Measurements from ENCODE around the gene CNTNAP5. TPM values are rescaled to one million over a fixed set of nuclear protein-coding genes. Genes with fewer than 3 reads are reported as not detected.

Gene CNTNAP5
- total and polyA plus RNA-seq, 2 of the 13 experiments (the other 11 are each of a cell fraction or from before 2014, with no cell fraction given): not detected

DNA sequence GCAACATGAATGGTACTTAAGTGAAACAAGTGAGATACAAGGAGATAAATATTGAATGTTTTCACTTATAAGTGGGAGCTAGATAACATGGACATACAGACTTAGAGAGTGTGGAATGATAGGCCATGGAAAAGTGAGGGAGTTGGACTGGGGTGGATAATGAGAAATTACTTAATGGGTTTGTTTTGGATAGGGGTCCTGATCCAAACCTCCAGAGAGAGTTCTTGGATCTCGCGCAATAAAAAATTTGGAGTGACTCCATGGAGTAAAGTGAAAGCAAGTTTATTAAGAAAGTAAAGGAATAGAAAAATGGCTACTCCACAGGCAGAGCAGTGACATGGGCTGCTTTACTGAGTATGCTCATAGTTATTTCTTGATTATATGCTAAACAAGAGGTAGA is 508.9 kb downstream of the CNTNAP5 start:
- no peaks in the 10 kb centered on the region for H3K4me1 ChIP-seq (ENCODE audit: insufficient read depth, low read length)
- intact Hi-C loops (cut with micrococcal nuclease; ENCODE audit: unreplicated experiment) (no loop called here), in situ Hi-C loops (cut with HindIII; ENCODE audit: extremely low pct_ligation_motif_present, low pct_unique_long_range_greater_than_20kb) (no loop called here)
- DNase-seq (ENCODE audit: low spot score) (no peak), ATAC-seq (no peak), FAIRE-seq (no peak)
- H3K79me2 ChIP-seq (ENCODE audit: insufficient read depth, low read length): no peaks in the 10 kb centered on the region
- no peak overlapping the region for H3K4me2 ChIP-seq (ENCODE audit: low read depth, low read length)
- no peaks in the 10 kb centered on the region for H3K9me3 ChIP-seq (ENCODE audit: low read length)
- no TSS peak for BruUV-seq (replicated peaks)
- no peak overlapping the region for H2AFZ ChIP-seq (ENCODE audit: low read length)
- ChIA-PET POLR2A (no interaction called here), CTCF (ENCODE audit: low intra/inter-chr PET ratio, low total read pairs) (no interaction called here)
- no peaks in the 10 kb centered on the region for H3K36me3 ChIP-seq (replicated peaks in 1 of 2; ENCODE audit: control insufficient read depth in 1 of 2, insufficient read depth in 2 of 2, low read length in 2 of 2)
- no peak overlapping the region for H3K27ac ChIP-seq (ENCODE audit: extremely low read length, insufficient read depth, low read length)
- TF ChIP-seq, protein P1, sequence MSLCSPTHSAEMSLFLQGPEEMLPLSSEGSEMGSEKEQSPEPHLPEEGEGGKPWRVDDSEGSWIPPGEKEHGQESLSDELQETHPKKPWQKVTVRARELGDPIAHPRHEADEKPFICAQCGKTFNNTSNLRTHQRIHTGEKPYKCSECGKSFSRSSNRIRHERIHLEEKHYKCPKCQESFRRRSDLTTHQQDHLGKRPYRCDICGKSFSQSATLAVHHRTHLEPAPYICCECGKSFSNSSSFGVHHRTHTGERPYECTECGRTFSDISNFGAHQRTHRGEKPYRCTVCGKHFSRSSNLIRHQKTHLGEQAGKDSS (CRISPR knock-in tag; IDR thresholded peaks at IDR 0.05; ENCODE audit: borderline replicate concordance, low read depth): no peak
- TF ChIP-seq, protein P2, sequence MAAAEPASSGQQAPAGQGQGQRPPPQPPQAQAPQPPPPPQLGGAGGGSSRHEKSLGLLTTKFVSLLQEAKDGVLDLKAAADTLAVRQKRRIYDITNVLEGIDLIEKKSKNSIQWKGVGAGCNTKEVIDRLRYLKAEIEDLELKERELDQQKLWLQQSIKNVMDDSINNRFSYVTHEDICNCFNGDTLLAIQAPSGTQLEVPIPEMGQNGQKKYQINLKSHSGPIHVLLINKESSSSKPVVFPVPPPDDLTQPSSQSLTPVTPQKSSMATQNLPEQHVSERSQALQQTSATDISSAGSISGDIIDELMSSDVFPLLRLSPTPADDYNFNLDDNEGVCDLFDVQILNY (CRISPR knock-in tag; conservative IDR thresholded peaks at IDR 0.05): no peak
- TF ChIP-seq ZNF83 (CRISPR knock-in tag; IDR thresholded peaks at IDR 0.05; ENCODE audit: borderline replicate concordance) (no peak), CREM (IDR thresholded peaks at IDR 0.05) (no peak), CREM (CRISPR knock-in tag; IDR thresholded peaks at IDR 0.05) (no peak), STAT5B (CRISPR knock-in tag; IDR thresholded peaks at IDR 0.05) (no peak)
- TF ChIP-seq, protein P3, sequence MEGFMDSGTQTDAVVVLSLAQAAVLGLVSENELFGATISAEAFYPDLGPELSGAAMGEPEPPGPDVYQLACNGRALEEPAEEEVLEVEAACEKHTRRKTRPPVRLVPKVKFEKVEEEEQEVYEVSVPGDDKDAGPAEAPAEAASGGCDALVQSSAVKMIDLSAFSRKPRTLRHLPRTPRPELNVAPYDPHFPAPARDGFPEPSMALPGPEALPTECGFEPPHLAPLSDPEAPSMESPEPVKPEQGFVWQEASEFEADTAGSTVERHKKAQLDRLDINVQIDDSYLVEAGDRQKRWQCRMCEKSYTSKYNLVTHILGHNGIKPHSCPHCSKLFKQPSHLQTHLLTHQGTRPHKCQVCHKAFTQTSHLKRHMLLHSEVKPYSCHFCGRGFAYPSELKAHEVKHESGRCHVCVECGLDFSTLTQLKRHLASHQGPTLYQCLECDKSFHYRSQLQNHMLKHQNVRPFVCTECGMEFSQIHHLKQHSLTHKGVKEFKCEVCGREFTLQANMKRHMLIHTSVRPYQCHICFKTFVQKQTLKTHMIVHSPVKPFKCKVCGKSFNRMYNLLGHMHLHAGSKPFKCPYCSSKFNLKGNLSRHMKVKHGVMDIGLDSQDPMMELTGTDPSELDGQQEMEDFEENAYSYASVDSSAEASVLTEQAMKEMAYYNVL (CRISPR knock-in tag; IDR thresholded peaks at IDR 0.05; ENCODE audit: borderline replicate concordance): no peak
- TF ChIP-seq, protein P4, sequence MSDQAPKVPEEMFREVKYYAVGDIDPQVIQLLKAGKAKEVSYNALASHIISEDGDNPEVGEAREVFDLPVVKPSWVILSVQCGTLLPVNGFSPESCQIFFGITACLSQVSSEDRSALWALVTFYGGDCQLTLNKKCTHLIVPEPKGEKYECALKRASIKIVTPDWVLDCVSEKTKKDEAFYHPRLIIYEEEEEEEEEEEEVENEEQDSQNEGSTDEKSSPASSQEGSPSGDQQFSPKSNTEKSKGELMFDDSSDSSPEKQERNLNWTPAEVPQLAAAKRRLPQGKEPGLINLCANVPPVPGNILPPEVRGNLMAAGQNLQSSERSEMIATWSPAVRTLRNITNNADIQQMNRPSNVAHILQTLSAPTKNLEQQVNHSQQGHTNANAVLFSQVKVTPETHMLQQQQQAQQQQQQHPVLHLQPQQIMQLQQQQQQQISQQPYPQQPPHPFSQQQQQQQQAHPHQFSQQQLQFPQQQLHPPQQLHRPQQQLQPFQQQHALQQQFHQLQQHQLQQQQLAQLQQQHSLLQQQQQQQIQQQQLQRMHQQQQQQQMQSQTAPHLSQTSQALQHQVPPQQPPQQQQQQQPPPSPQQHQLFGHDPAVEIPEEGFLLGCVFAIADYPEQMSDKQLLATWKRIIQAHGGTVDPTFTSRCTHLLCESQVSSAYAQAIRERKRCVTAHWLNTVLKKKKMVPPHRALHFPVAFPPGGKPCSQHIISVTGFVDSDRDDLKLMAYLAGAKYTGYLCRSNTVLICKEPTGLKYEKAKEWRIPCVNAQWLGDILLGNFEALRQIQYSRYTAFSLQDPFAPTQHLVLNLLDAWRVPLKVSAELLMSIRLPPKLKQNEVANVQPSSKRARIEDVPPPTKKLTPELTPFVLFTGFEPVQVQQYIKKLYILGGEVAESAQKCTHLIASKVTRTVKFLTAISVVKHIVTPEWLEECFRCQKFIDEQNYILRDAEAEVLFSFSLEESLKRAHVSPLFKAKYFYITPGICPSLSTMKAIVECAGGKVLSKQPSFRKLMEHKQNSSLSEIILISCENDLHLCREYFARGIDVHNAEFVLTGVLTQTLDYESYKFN (CRISPR knock-in tag; conservative IDR thresholded peaks at IDR 0.05): no peak
- TF ChIP-seq, protein P5, sequence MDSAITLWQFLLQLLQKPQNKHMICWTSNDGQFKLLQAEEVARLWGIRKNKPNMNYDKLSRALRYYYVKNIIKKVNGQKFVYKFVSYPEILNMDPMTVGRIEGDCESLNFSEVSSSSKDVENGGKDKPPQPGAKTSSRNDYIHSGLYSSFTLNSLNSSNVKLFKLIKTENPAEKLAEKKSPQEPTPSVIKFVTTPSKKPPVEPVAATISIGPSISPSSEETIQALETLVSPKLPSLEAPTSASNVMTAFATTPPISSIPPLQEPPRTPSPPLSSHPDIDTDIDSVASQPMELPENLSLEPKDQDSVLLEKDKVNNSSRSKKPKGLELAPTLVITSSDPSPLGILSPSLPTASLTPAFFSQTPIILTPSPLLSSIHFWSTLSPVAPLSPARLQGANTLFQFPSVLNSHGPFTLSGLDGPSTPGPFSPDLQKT (CRISPR knock-in tag; IDR thresholded peaks at IDR 0.05; ENCODE audit: borderline replicate concordance): no peak
- TF ChIP-seq, protein P6, sequence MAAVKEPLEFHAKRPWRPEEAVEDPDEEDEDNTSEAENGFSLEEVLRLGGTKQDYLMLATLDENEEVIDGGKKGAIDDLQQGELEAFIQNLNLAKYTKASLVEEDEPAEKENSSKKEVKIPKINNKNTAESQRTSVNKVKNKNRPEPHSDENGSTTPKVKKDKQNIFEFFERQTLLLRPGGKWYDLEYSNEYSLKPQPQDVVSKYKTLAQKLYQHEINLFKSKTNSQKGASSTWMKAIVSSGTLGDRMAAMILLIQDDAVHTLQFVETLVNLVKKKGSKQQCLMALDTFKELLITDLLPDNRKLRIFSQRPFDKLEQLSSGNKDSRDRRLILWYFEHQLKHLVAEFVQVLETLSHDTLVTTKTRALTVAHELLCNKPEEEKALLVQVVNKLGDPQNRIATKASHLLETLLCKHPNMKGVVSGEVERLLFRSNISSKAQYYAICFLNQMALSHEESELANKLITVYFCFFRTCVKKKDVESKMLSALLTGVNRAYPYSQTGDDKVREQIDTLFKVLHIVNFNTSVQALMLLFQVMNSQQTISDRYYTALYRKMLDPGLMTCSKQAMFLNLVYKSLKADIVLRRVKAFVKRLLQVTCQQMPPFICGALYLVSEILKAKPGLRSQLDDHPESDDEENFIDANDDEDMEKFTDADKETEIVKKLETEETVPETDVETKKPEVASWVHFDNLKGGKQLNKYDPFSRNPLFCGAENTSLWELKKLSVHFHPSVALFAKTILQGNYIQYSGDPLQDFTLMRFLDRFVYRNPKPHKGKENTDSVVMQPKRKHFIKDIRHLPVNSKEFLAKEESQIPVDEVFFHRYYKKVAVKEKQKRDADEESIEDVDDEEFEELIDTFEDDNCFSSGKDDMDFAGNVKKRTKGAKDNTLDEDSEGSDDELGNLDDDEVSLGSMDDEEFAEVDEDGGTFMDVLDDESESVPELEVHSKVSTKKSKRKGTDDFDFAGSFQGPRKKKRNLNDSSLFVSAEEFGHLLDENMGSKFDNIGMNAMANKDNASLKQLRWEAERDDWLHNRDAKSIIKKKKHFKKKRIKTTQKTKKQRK (IDR thresholded peaks at IDR 0.05; ENCODE audit: low read length): no peak
- WGBS (ENCODE audit: low lambda C conversion rate): 95% methylated on average over 2 of the region's 2 CpGs
- no peaks in the 10 kb centered on the region for H4K20me1 ChIP-seq (ENCODE audit: insufficient read depth, low read length)
- H3K4me3 ChIP-seq (replicated peaks in 1 of 3; ENCODE audit: insufficient read depth in 1 of 3, low read depth in 2 of 3, low read length in 3 of 3): no peak overlapping the region
- H3K27me3 ChIP-seq (ENCODE audit: control insufficient read depth in 1 of 2, insufficient read depth in 2 of 2, low read length in 2 of 2): peaks cover 3 to 16% of the 10 kb centered on the region in 2 experiments; a peak in 3 of 5 replicates
- H3K9ac ChIP-seq (ENCODE audit: insufficient read depth, low read depth, low read length): no peak overlapping the region
